ENCODE data around the gene ARPC3. TPM values are rescaled to one million over a fixed set of nuclear protein-coding genes. Genes with fewer than 3 reads are reported as not detected.

The ARPC3 gene
- total and polyA plus RNA-seq, 9 of the 15 experiments (the other 6 are each of a cell fraction or from before 2014, with no cell fraction given) = 74.2 to 575 (median 345) TPM

DNA sequence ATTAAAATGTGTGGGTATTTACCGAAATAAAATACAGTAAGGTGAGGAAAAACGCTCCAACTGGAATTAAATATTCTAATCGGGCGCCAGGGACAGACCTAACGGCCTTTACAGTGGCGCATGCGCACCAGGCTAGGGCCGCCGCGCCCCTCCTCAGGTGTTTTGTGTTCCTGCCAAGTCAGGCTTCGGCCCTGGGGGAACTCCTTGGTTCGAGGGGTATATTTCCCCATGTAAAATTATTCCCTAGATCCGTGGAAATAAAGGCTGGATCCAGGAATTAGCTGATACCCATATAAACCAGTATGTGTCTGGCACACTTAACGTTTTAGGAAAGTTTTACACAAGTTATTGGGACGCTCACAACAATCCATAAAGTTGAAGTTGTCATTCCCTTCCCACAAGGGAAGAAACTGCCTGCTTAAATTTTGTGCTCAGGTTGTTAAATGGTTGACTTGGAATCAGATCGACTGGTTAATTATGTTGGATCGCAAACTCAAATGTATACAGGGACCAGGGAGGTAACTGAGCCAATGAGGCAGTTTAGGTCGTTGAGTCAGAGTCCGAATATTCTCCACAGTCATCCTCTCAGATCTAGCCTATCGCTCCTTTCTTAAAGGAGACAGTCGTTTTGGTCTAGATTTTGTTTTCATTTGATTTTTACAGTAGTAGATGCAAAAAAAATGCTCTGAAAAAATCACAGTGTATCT is 46.0 kb downstream of the ARPC3 start (continued):
- TF ChIP-seq TCFL5 (CRISPR knock-in tag; conservative IDR thresholded peaks at IDR 0.05) (no peak), SRSF9 (IDR thresholded peaks at IDR 0.05; ENCODE audit: borderline replicate concordance, low read depth, low read length) (no peak), OTX1 (CRISPR knock-in tag; IDR thresholded peaks at IDR 0.05) (no peak), PTBP1 (IDR thresholded peaks at IDR 0.05; ENCODE audit: low read depth, low read length) (no peak), JUND (IDR thresholded peaks at IDR 0.05; ENCODE audit: borderline replicate concordance, low read depth, low read length) (peak; percentile 34; the same call in 1 of the 2 replicates), JUND (tag; IDR thresholded peaks at IDR 0.05; ENCODE audit: borderline replicate concordance, low read depth, low read length) (peak; percentile 33; the same call in 2 of the 3 replicates), ZNF134 (CRISPR knock-in tag; conservative IDR thresholded peaks at IDR 0.05) (no peak), PHTF2 (CRISPR knock-in tag; IDR thresholded peaks at IDR 0.05) (no peak), SRSF1 (IDR thresholded peaks at IDR 0.05; ENCODE audit: low read depth, low read length) (no peak), CREB1 (IDR thresholded peaks at IDR 0.05) (no peak), CREB1 (CRISPR knock-in tag; IDR thresholded peaks at IDR 0.05) (0 out of 2 replicates have a peak, but pooled peaks have one; percentile 13), PHF21A (IDR thresholded peaks at IDR 0.05; ENCODE audit: borderline replicate concordance, low read depth) (no peak)
- TF ChIP-seq, protein P1, sequence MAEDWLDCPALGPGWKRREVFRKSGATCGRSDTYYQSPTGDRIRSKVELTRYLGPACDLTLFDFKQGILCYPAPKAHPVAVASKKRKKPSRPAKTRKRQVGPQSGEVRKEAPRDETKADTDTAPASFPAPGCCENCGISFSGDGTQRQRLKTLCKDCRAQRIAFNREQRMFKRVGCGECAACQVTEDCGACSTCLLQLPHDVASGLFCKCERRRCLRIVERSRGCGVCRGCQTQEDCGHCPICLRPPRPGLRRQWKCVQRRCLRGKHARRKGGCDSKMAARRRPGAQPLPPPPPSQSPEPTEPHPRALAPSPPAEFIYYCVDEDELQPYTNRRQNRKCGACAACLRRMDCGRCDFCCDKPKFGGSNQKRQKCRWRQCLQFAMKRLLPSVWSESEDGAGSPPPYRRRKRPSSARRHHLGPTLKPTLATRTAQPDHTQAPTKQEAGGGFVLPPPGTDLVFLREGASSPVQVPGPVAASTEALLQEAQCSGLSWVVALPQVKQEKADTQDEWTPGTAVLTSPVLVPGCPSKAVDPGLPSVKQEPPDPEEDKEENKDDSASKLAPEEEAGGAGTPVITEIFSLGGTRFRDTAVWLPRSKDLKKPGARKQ (CRISPR knock-in tag; IDR thresholded peaks at IDR 0.05) = no peak
- TF ChIP-seq, protein P2, sequence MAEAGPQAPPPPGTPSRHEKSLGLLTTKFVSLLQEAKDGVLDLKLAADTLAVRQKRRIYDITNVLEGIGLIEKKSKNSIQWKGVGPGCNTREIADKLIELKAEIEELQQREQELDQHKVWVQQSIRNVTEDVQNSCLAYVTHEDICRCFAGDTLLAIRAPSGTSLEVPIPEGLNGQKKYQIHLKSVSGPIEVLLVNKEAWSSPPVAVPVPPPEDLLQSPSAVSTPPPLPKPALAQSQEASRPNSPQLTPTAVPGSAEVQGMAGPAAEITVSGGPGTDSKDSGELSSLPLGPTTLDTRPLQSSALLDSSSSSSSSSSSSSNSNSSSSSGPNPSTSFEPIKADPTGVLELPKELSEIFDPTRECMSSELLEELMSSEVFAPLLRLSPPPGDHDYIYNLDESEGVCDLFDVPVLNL (CRISPR knock-in tag; IDR thresholded peaks at IDR 0.05; ENCODE audit: low read depth) = no peak
- TF ChIP-seq, protein P3, sequence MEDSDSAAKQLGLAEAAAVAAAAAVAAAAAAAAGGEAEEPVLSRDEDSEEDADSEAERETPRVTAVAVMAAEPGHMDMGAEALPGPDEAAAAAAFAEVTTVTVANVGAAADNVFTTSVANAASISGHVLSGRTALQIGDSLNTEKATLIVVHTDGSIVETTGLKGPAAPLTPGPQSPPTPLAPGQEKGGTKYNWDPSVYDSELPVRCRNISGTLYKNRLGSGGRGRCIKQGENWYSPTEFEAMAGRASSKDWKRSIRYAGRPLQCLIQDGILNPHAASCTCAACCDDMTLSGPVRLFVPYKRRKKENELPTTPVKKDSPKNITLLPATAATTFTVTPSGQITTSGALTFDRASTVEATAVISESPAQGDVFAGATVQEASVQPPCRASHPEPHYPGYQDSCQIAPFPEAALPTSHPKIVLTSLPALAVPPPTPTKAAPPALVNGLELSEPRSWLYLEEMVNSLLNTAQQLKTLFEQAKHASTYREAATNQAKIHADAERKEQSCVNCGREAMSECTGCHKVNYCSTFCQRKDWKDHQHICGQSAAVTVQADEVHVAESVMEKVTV (CRISPR knock-in tag; IDR thresholded peaks at IDR 0.05) = no peak
- TF ChIP-seq, protein P4, sequence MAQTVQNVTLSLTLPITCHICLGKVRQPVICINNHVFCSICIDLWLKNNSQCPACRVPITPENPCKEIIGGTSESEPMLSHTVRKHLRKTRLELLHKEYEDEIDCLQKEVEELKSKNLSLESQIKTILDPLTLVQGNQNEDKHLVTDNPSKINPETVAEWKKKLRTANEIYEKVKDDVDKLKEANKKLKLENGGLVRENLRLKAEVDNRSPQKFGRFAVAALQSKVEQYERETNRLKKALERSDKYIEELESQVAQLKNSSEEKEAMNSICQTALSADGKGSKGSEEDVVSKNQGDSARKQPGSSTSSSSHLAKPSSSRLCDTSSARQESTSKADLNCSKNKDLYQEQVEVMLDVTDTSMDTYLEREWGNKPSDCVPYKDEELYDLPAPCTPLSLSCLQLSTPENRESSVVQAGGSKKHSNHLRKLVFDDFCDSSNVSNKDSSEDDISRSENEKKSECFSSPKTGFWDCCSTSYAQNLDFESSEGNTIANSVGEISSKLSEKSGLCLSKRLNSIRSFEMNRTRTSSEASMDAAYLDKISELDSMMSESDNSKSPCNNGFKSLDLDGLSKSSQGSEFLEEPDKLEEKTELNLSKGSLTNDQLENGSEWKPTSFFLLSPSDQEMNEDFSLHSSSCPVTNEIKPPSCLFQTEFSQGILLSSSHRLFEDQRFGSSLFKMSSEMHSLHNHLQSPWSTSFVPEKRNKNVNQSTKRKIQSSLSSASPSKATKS (CRISPR knock-in tag; IDR thresholded peaks at IDR 0.05) = no peak
- TF ChIP-seq, protein P5, sequence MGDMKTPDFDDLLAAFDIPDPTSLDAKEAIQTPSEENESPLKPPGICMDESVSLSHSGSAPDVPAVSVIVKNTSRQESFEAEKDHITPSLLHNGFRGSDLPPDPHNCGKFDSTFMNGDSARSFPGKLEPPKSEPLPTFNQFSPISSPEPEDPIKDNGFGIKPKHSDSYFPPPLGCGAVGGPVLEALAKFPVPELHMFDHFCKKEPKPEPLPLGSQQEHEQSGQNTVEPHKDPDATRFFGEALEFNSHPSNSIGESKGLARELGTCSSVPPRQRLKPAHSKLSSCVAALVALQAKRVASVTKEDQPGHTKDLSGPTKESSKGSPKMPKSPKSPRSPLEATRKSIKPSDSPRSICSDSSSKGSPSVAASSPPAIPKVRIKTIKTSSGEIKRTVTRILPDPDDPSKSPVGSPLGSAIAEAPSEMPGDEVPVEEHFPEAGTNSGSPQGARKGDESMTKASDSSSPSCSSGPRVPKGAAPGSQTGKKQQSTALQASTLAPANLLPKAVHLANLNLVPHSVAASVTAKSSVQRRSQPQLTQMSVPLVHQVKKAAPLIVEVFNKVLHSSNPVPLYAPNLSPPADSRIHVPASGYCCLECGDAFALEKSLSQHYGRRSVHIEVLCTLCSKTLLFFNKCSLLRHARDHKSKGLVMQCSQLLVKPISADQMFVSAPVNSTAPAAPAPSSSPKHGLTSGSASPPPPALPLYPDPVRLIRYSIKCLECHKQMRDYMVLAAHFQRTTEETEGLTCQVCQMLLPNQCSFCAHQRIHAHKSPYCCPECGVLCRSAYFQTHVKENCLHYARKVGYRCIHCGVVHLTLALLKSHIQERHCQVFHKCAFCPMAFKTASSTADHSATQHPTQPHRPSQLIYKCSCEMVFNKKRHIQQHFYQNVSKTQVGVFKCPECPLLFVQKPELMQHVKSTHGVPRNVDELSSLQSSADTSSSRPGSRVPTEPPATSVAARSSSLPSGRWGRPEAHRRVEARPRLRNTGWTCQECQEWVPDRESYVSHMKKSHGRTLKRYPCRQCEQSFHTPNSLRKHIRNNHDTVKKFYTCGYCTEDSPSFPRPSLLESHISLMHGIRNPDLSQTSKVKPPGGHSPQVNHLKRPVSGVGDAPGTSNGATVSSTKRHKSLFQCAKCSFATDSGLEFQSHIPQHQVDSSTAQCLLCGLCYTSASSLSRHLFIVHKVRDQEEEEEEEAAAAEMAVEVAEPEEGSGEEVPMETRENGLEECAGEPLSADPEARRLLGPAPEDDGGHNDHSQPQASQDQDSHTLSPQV (IDR thresholded peaks at IDR 0.05) = peak; percentile 82
